ENCODE results near the gene ERI3. TPM values are rescaled to one million over a fixed set of nuclear protein-coding genes. Genes with fewer than 3 reads are reported as not detected.
A peak's percentile ranks its signal among the peaks of the same experiment; 100 is the strongest.

The ERI3 gene
- polyA plus RNA-seq, 3 donors = 26.4 to 35.0 (median 26.6) TPM

GRCh38 chr1:44227211-44227610 is 127.8 kb downstream of the ERI3 start:
- H3K27ac Mint-ChIP-seq = peak overlapping the region; percentile 80 to 94 (median 85)
- peaks cover 22 to 25% of the 10 kb centered on the region in 2 donors for H3K4me1 ChIP-seq (ENCODE audit: control insufficient read depth in 1 of 2, insufficient read depth in 2 of 2, low read length in 2 of 2)
- H3K27me3 ChIP-seq (ENCODE audit: control insufficient read depth in 2 of 2, insufficient read depth in 2 of 2, low read length in 2 of 2) = no peaks in the 10 kb centered on the region
- H3K36me3 ChIP-seq (replicated peaks in 1 of 2; ENCODE audit: control insufficient read depth in 1 of 2, insufficient read depth in 2 of 2, low read length in 2 of 2) = peaks cover 0 to 12% of the 10 kb centered on the region in 2 donors
- H2AFZ ChIP-seq (ENCODE audit: insufficient read depth, low read depth, low read length, poor library complexity, severe bottlenecking) = no peak overlapping the region
- peak overlapping the region; percentile 54 to 80 for H3K27ac ChIP-seq (ENCODE audit: low read depth in 1 of 2, low read length in 2 of 2)
- H3K36me3 Mint-ChIP-seq = peaks cover 24 to 28% of the 10 kb centered on the region in 2 donors
- H3K27me3 Mint-ChIP-seq (ENCODE audit: low read depth in 3 of 3) = peaks cover 0 to 2% (median 1%) of the 10 kb centered on the region in 3 donors
- peak; percentile 54 to 77 (median 61) for DNase-seq
- no peak overlapping the region for H3K9ac ChIP-seq (ENCODE audit: insufficient read depth, low read length, poor library complexity, severe bottlenecking)
- H3K4me2 ChIP-seq (replicated peaks; ENCODE audit: extremely low read depth, low read length, poor library complexity, severe bottlenecking) = peak overlapping the region; percentile 51
- H4K20me1 ChIP-seq (ENCODE audit: insufficient read depth, low read length) = no peaks in the 10 kb centered on the region
- H3K4me1 Mint-ChIP-seq = peaks cover 46% of the 10 kb centered on the region
- H3K9me3 ChIP-seq (replicated peaks in 1 of 2; ENCODE audit: control insufficient read depth in 1 of 2, insufficient read depth in 1 of 2, low read length in 2 of 2) = no peaks in the 10 kb centered on the region
- peaks cover 0 to 3% (median 0%) of the 10 kb centered on the region in 7 donors for H3K9me3 Mint-ChIP-seq
- H3K79me2 ChIP-seq (ENCODE audit: insufficient read depth, low read length) = no peaks in the 10 kb centered on the region
- H3K4me3 ChIP-seq (replicated peaks in 1 of 3; ENCODE audit: low read depth in 2 of 3, low read length in 3 of 3) = peak overlapping the region in 1 of 3 experiments; percentile 1
- intact Hi-C loops (cut with micrococcal nuclease) = no loop called here
- 0% methylated on average over 1 of the region's 1 CpG for WGBS (ENCODE audit: insufficient coverage)
- peak overlapping the region; percentile 17 to 19 for H3K4me3 Mint-ChIP-seq
- no peak for TF ChIP-seq CTCF (IDR thresholded peaks at IDR 0.05)

GRCh38 chr1:44225761-44226160 is 129.3 kb downstream of the ERI3 start:
- H3K9ac ChIP-seq (ENCODE audit: insufficient read depth, low read length, poor library complexity, severe bottlenecking) = no peak overlapping the region
- H2AFZ ChIP-seq (ENCODE audit: insufficient read depth, low read depth, low read length, poor library complexity, severe bottlenecking) = no peak overlapping the region
- H3K9me3 ChIP-seq (replicated peaks in 1 of 2; ENCODE audit: control insufficient read depth in 1 of 2, insufficient read depth in 1 of 2, low read length in 2 of 2) = no peaks in the 10 kb centered on the region
- Mint-ChIP-seq H3K9me3 (peaks cover 0 to 2% (median 0%) of the 10 kb centered on the region in 7 donors), H3K36me3 (peaks cover 28 to 31% of the 10 kb centered on the region in 2 donors), H3K27ac (peak overlapping the region in 3 of 7 donors; percentile 21 to 54 (median 31)), H3K4me3 (no peak overlapping the region), H3K27me3 (ENCODE audit: low read depth in 3 of 3) (peaks cover 0 to 2% (median 1%) of the 10 kb centered on the region in 3 donors), H3K4me1 (peaks cover 46% of the 10 kb centered on the region)
- H3K4me1 ChIP-seq (ENCODE audit: control insufficient read depth in 1 of 2, insufficient read depth in 2 of 2, low read length in 2 of 2) = peaks cover 22 to 25% of the 10 kb centered on the region in 2 donors
- no peaks in the 10 kb centered on the region for H4K20me1 ChIP-seq (ENCODE audit: insufficient read depth, low read length)
- H3K79me2 ChIP-seq (ENCODE audit: insufficient read depth, low read length) = no peaks in the 10 kb centered on the region
- DNase-seq = no peak
- no peak overlapping the region for H3K4me2 ChIP-seq (replicated peaks; ENCODE audit: extremely low read depth, low read length, poor library complexity, severe bottlenecking)
- H3K4me3 ChIP-seq (replicated peaks in 1 of 3; ENCODE audit: low read depth in 2 of 3, low read length in 3 of 3) = no peak overlapping the region
- H3K36me3 ChIP-seq (replicated peaks in 1 of 2; ENCODE audit: control insufficient read depth in 1 of 2, insufficient read depth in 2 of 2, low read length in 2 of 2) = peaks cover 11 to 18% of the 10 kb centered on the region in 2 donors
- WGBS (ENCODE audit: insufficient coverage) = 100% methylated on average over 1 of the region's 2 CpGs
- no peaks in the 10 kb centered on the region for H3K27me3 ChIP-seq (ENCODE audit: control insufficient read depth in 2 of 2, insufficient read depth in 2 of 2, low read length in 2 of 2)
- no peak for TF ChIP-seq CTCF (IDR thresholded peaks at IDR 0.05)
- H3K27ac ChIP-seq (ENCODE audit: low read depth in 1 of 2, low read length in 2 of 2) = no peak overlapping the region
- intact Hi-C loops (cut with micrococcal nuclease) = no loop called here
